CD4-positive, alpha-beta memory T cell (primary cell): ENCODE measurements around the gene KRTAP19-7. TPM values are rescaled to one million over a fixed set of nuclear protein-coding genes. Genes with fewer than 3 reads are reported as not detected.

ENCODE experiments used
- CTCF ChIA-PET: fragments of 350-600 bp; sonication (Branson Sonifier 250); formaldehyde crosslinking; loops from one replicate; lab custom pipeline; 2021; ENCODE audit warnings: inconsistent platforms; ENCODE audit not compliant: partially characterized antibody; lab: Charles Lee
- POLR2A ChIA-PET: fragments of 350-600 bp; sonication (Branson Sonifier 250); formaldehyde crosslinking; loops from one replicate; lab custom pipeline; 2021; ENCODE audit not compliant: partially characterized antibody; lab: Charles Lee
- DNase-seq, 5 donors: peaks; one replicate each; pipeline versions ENCODE4 v3.0.0 to v3.0.0-alpha.2; 2020 to 2022; ENCODE audit warnings: mixed read lengths in 1 of 5
- H3K27ac ChIP-seq: one replicate; pipeline ENCODE4 v1.7.0; 2013; ENCODE audit warnings: low read depth, low read length
- H3K27me3 ChIP-seq: 2 replicates; pipeline ENCODE4 v1.7.0; 2013; ENCODE audit warnings: mild to moderate bottlenecking, low read length, moderate library complexity; ENCODE audit not compliant: insufficient read depth
- H3K36me3 ChIP-seq: 2 replicates; pipeline ENCODE4 v1.7.0; 2013; ENCODE audit warnings: mild to moderate bottlenecking, low read length, moderate library complexity; ENCODE audit not compliant: insufficient read depth
- H3K4me1 ChIP-seq: 2 replicates; pipeline ENCODE4 v1.7.0; 2013; ENCODE audit warnings: mild to moderate bottlenecking, low read length, moderate library complexity; ENCODE audit not compliant: insufficient read depth
- H3K4me3 ChIP-seq, 2 donors: one replicate each; pipeline ENCODE4 v1.7.0; 2013; ENCODE audit warnings: low read length in 2 of 2, mild to moderate bottlenecking in 1 of 2
- H3K9me3 ChIP-seq, 2 donors: one replicate each; pipeline ENCODE4 v1.7.0; 2013; ENCODE audit warnings: low read length in 2 of 2, control low read depth in 1 of 2; ENCODE audit not compliant: control insufficient read depth in 1 of 2
- H3K27ac Mint-ChIP-seq, 7 donors: one replicate each; pipeline ENCODE4 v1.8.0; 2020 to 2021; ENCODE audit warnings: mixed read lengths in 7 of 7, mild to moderate bottlenecking in 6 of 7, inconsistent platforms in 3 of 7, moderate library complexity in 3 of 7
- H3K27me3 Mint-ChIP-seq, 2 donors: one replicate each; pipeline ENCODE4 v1.8.0; 2020 to 2021; ENCODE audit warnings: mixed read lengths in 2 of 2
- H3K36me3 Mint-ChIP-seq, 2 donors: one replicate each; pipeline ENCODE4 v1.8.0; 2020 to 2021; ENCODE audit warnings: mixed read lengths in 2 of 2, inconsistent platforms in 1 of 2, mild to moderate bottlenecking in 1 of 2
- H3K4me1 Mint-ChIP-seq, 4 donors: one replicate each; pipeline ENCODE4 v1.8.0; 2020 to 2021; ENCODE audit warnings: mixed read lengths in 4 of 4, mild to moderate bottlenecking in 1 of 4
- H3K4me3 Mint-ChIP-seq, 8 donors: one replicate each; pipeline ENCODE4 v1.8.0; 2020 to 2021; ENCODE audit warnings: mixed read lengths in 8 of 8, mild to moderate bottlenecking in 7 of 8, moderate library complexity in 6 of 8, inconsistent platforms in 3 of 8
- H3K9me3 Mint-ChIP-seq, 8 donors: one replicate each; pipeline ENCODE4 v1.8.0; 2020 to 2021; ENCODE audit warnings: mixed read lengths in 8 of 8, mild to moderate bottlenecking in 5 of 8, inconsistent platforms in 3 of 8, moderate library complexity in 1 of 8
- intact Hi-C: fragments of 100-400 bp; cut with micrococcal nuclease; formaldehyde crosslinking; loops from one replicate; pipeline ENCODE4 v1.15.1; 2023
- polyA plus RNA-seq, 2 donors: library from polyadenylated mRNA; unstranded; fragments of 300-500 nt; fragmentation: Illumina TruSeq; gene quantifications; one replicate each; pipeline ENCODE4 v1.2.3, GENCODE V29; 2021
- total RNA-seq, 2 experiments: library from RNA; stranded (reverse); gene quantifications; one replicate each; pipeline ENCODE4 v1.2.3, GENCODE V29; 2021

KRTAP19-7 gene, protein sequence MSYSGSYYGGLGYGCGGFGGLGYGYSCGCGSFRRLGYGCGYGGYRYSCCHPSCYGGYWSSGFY
- total RNA-seq (not detected), polyA plus RNA-seq (not detected)

DNA sequence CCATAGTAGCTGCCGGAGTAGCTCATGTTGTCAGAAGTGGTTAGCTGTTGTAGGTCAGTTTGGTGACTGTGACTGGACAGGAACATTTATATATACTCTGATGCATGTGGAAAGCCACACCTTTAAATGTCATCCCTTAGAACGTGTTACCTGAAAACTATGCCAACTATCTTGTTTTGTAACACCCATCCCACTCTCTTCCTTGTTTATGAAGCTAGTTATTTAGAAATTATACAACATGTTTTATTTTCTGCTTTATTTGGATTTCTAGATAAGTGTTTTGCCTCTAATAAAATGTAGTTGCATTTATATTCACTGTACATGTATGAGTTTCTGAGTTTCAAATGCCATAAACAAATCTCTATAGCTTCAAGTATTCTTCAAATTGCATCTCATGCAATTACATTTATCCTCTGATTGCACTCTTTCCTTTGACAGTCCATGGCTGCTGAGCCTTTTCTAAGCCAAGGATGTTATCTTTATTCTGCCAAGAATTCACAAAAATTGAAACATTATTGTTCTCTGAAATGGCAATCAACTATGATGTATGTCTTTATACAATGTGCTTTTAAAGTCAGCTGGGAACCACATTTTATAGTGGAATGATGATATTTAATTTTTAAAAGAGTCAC lies at the start of gene KRTAP19-7:
KRTAP19-7 (minus strand) TSS at position 51 of the 632 bp plus-strand sequence; CDS start at position 26, 25 bp downstream.
- no peak within 1 kb of the TSS for H3K27ac Mint-ChIP-seq
- H3K27me3 Mint-ChIP-seq: no peaks in the 10 kb centered on the region
- H3K36me3 Mint-ChIP-seq: no peaks in the 10 kb centered on the region
- Histone ChIP-seq H3K27me3 (no peaks in the 10 kb centered on the region), H3K4me3 (no peak within 1 kb of the TSS), H3K27ac (no peak within 1 kb of the TSS), H3K36me3 (no peaks in the 10 kb centered on the region), H3K9me3 (no peaks in the 10 kb centered on the region), H3K4me1 (no peaks in the 10 kb centered on the region)
- intact Hi-C loops: no loop called here
- H3K9me3 Mint-ChIP-seq: peaks cover 0 to 2% (median 0%) of the 10 kb centered on the region in 8 donors
- DNase-seq: no peak
- no peaks in the 10 kb centered on the region for H3K4me1 Mint-ChIP-seq
- CTCF ChIA-PET: no interaction called here
- POLR2A ChIA-PET: no interaction called here
- no peak within 1 kb of the TSS for H3K4me3 Mint-ChIP-seq

- peaks cover 0 to 12% (median 4%) of the 10 kb centered on the region in 8 donors for H3K9me3 Mint-ChIP-seq
- Histone ChIP-seq H3K9me3 (no peaks in the 10 kb centered on the region), H3K27me3 (no peaks in the 10 kb centered on the region), H3K27ac (no peak overlapping the region), H3K4me3 (no peak overlapping the region), H3K36me3 (no peaks in the 10 kb centered on the region), H3K4me1 (no peaks in the 10 kb centered on the region)
- POLR2A ChIA-PET: no interaction called here
- no peaks in the 10 kb centered on the region for H3K36me3 Mint-ChIP-seq
- H3K27me3 Mint-ChIP-seq: peaks cover 0 to 1% of the 10 kb centered on the region in 2 donors
- intact Hi-C loops: no loop called here
- no peak overlapping the region for H3K27ac Mint-ChIP-seq
- H3K4me1 Mint-ChIP-seq: no peaks in the 10 kb centered on the region
- CTCF ChIA-PET: no interaction called here
- H3K4me3 Mint-ChIP-seq: no peak overlapping the region
- no peak for DNase-seq
These were observed 44.9 kb upstream of the KRTAP19-7 start for GRCh38 chr21:30605968-30606367.

GRCh38 chr21:30600787-30601186 lies 39.7 kb upstream of the KRTAP19-7 start, which contains the start of gene KRTAP22-1:
KRTAP22-1 (plus strand) TSS chr21:30601087.
- DNase-seq: no peak
- no peaks in the 10 kb centered on the region for H3K27me3 Mint-ChIP-seq
- H3K36me3 ChIP-seq: no peaks in the 10 kb centered on the region
- no peaks in the 10 kb centered on the region for H3K9me3 ChIP-seq
- ChIA-PET POLR2A (no interaction called here), CTCF (no interaction called here)
- no peak within 1 kb of the TSS for H3K4me3 Mint-ChIP-seq
- no peaks in the 10 kb centered on the region for H3K36me3 Mint-ChIP-seq
- H3K4me1 Mint-ChIP-seq: no peaks in the 10 kb centered on the region
- H3K27ac ChIP-seq: no peak within 1 kb of the TSS
- no peaks in the 10 kb centered on the region for H3K27me3 ChIP-seq
- H3K27ac Mint-ChIP-seq: peak within 1 kb of the TSS in 1 of 7 donors; percentile 29
- peaks cover 0 to 14% (median 3%) of the 10 kb centered on the region in 8 donors for H3K9me3 Mint-ChIP-seq
- H3K4me1 ChIP-seq: no peaks in the 10 kb centered on the region
- intact Hi-C loops: no loop called here
- H3K4me3 ChIP-seq: no peak within 1 kb of the TSS

DNA sequence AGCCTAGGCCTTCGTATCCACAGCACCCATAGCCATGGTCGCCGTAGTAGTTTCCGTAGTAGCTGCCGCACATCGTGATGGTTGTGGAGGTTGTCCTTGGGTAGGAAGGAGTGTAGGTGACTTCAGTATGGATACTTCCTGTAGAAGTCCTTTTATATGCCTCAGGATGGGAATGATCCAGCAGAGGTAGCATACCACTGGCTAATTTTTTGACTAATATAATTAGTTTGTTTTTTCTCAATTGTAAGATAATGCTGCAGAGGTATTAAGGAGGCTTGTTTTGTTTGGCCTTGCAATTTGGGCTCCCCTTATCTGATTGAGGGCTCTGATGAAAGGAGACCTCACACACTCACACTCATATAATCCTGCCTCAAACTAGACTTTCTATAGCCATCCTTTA lies 37.7 kb upstream of the KRTAP19-7 start, which contains the start of gene KRTAP6-2:
KRTAP6-2 (minus strand) TSS at position 101 of the 400 bp plus-strand sequence; CDS start at position 73, 28 bp downstream.
- DNase-seq: no peak
- Histone ChIP-seq H3K4me1 (no peaks in the 10 kb centered on the region), H3K9me3 (no peaks in the 10 kb centered on the region), H3K4me3 (no peak within 1 kb of the TSS), H3K36me3 (no peaks in the 10 kb centered on the region), H3K27ac (no peak within 1 kb of the TSS), H3K27me3 (no peaks in the 10 kb centered on the region)
- ChIA-PET CTCF (no interaction called here), POLR2A (no interaction called here)
- Mint-ChIP-seq H3K4me3 (no peak within 1 kb of the TSS), H3K36me3 (no peaks in the 10 kb centered on the region), H3K9me3 (peaks cover 0 to 14% (median 3%) of the 10 kb centered on the region in 8 donors), H3K27me3 (no peaks in the 10 kb centered on the region), H3K4me1 (no peaks in the 10 kb centered on the region), H3K27ac (no peak within 1 kb of the TSS)
- intact Hi-C loops: no loop called here

- no peaks in the 10 kb centered on the region for H3K36me3 ChIP-seq
- Mint-ChIP-seq H3K9me3 (peaks cover 0 to 5% (median 0%) of the 10 kb centered on the region in 8 donors), H3K27me3 (no peaks in the 10 kb centered on the region), H3K4me3 (no peak within 1 kb of the TSS), H3K36me3 (no peaks in the 10 kb centered on the region), H3K4me1 (no peaks in the 10 kb centered on the region), H3K27ac (no peak within 1 kb of the TSS)
- H3K9me3 ChIP-seq: no peaks in the 10 kb centered on the region
- no peak within 1 kb of the TSS for H3K4me3 ChIP-seq
- no peaks in the 10 kb centered on the region for H3K27me3 ChIP-seq
- intact Hi-C loops: no loop called here
- ChIA-PET CTCF (no interaction called here), POLR2A (no interaction called here)
- H3K4me1 ChIP-seq: no peaks in the 10 kb centered on the region
- no peak for DNase-seq
- no peak within 1 kb of the TSS for H3K27ac ChIP-seq
These were observed 31.0 kb upstream of the KRTAP19-7 start, which contains the start of gene KRTAP6-3 for GRCh38 chr21:30592140-30592539. KRTAP6-3 (plus strand) TSS chr21:30592440; CDS start chr21:30592446, 6 bp downstream.

DNA sequence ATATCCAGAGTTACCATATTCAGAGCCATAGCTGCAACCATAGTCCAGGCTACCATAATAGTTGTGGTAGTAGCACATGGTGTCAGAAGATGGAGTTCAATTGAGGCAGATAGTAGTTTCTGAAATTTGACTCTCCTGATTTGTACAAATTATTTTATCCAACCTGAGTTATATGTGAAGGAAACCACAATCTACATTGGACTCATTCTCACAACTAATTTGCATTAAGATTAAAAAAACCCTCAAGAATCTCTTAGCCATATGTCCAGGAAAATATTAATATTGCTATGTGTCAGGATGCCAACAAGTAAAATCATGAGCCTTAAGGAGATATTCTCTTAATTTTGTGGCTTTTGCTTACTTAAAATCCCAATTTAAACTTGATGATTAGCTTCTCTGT lies 29.2 kb upstream of the KRTAP19-7 start, which contains the start of gene KRTAP22-2:
KRTAP22-2 (minus strand) TSS at position 101 of the 400 bp plus-strand sequence.
- POLR2A ChIA-PET: no interaction called here
- Mint-ChIP-seq H3K27ac (no peak within 1 kb of the TSS), H3K36me3 (no peaks in the 10 kb centered on the region), H3K4me1 (no peaks in the 10 kb centered on the region), H3K4me3 (no peak within 1 kb of the TSS), H3K9me3 (no peaks in the 10 kb centered on the region), H3K27me3 (no peaks in the 10 kb centered on the region)
- no peak within 1 kb of the TSS for H3K4me3 ChIP-seq
- H3K27me3 ChIP-seq: no peaks in the 10 kb centered on the region
- no peaks in the 10 kb centered on the region for H3K9me3 ChIP-seq
- H3K27ac ChIP-seq: no peak within 1 kb of the TSS
- no peaks in the 10 kb centered on the region for H3K4me1 ChIP-seq
- intact Hi-C loops: no loop called here
- H3K36me3 ChIP-seq: no peaks in the 10 kb centered on the region
- no peak for DNase-seq
- CTCF ChIA-PET: no interaction called here

DNA sequence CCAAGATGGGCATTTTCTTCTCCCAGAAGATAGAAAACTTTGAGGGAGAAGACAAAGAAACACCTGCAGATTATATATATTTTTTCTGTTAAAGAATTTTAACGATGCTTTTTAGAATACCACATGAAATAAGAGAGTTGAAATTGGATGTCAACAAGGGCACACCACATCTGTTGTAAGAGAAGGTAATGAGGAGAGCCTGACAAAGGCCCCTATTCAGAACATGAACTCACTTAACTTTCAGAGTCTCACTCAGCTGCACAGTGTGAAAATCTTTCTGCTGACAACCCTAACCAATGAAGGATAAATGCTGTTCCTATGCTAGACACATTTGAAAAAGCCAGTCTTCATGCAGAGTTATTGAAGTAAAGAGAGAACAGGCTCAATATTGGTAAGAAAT lies 21.8 kb upstream of the KRTAP19-7 start:
- H3K9me3 ChIP-seq: no peaks in the 10 kb centered on the region
- H3K36me3 ChIP-seq: no peaks in the 10 kb centered on the region
- H3K27me3 Mint-ChIP-seq: peaks cover 0 to 3% of the 10 kb centered on the region in 2 donors
- no peaks in the 10 kb centered on the region for H3K27me3 ChIP-seq
- H3K36me3 Mint-ChIP-seq: no peaks in the 10 kb centered on the region
- ChIA-PET CTCF (no interaction called here), POLR2A (no interaction called here)
- H3K4me3 ChIP-seq: no peak overlapping the region
- no peak for DNase-seq
- no peaks in the 10 kb centered on the region for H3K4me1 Mint-ChIP-seq
- peaks cover 0 to 2% (median 0%) of the 10 kb centered on the region in 8 donors for H3K9me3 Mint-ChIP-seq
- no peak overlapping the region for H3K27ac ChIP-seq
- H3K27ac Mint-ChIP-seq: no peak overlapping the region
- intact Hi-C loops: no loop called here
- no peak overlapping the region for H3K4me3 Mint-ChIP-seq
- no peaks in the 10 kb centered on the region for H3K4me1 ChIP-seq
